Suppressor macrophage treated with lipopolysaccharide for 1 hour (primary cell): ENCODE data around the gene EVC.
"Not testable (repeated sequence)": the region's sequence is repeated elsewhere in the genome, so short reads cannot be mapped to it uniquely, and the experiment has no call there.

ENCODE experiments used
- DNase-seq, 3 donors: peaks; one replicate each; pipeline ENCODE4 v3.0.0-alpha.2; 2020 to 2022

EVC gene

DNA sequence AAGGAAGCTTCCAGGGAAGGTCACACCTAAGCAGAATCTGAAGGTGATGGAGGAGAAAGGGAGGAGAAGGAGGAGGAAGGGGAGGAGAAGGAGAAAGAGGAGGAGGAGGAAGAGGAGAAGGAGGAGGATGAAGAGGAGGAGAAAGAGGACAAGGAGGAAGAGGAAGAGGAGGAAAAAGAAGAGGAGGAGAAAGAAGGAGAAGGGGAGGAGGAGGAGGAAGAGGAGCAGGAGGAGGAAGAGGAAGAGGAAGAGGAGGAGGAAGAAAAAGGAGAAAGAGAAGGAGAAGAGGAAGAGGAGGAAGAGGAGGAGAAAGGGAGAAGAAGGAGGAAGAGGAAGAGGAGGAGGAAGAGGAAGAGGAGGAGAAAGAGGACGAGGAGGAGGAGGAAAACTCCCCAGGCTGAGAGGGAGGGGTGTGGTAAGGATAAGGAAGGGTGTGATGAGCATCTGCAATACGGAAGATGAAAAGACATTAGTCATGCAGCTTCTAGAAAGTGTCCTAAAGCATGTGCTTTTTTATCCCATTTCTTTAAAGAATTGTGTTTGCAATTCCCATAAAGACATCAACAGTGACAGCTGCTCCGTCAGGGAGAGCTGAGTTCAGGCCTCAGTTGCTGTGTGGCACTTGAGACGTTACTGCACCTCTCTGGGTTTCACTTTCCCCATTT, 140.8 kb downstream of the EVC start:
- DNase-seq, result no peak

DNA sequence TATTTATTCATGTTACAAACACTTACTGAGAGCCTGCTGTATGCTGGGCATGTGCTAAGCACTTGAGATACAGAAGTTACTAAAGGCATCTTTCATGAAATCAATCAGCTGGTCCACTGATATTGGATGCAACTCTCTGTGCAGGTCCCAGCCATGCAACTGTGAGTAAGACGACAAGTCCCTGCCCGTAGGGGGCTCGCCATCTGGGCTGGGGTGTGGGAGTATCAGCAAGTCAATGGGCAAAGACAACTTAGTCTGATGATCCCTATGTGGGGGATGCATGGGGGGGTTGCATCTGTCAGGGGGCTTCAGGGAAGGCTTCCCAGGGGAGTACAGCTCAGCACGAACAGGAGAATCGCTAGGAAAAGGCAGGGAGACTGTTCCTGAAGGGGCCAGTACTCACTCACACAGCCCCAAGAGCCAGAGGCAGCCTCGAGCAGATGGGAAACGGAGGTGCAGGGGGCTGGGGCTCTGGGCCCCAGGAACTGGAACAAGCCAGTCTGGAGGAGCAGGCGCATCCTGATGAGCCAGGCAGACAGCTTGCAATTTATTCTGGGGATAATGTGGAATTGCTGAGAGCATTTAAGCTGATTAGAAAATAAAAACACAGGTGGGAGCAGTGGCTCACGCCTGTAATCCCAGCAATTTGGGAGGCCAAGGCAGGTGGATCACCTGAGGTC, 141.7 kb downstream of the EVC start:
- DNase-seq, result no peak

DNA sequence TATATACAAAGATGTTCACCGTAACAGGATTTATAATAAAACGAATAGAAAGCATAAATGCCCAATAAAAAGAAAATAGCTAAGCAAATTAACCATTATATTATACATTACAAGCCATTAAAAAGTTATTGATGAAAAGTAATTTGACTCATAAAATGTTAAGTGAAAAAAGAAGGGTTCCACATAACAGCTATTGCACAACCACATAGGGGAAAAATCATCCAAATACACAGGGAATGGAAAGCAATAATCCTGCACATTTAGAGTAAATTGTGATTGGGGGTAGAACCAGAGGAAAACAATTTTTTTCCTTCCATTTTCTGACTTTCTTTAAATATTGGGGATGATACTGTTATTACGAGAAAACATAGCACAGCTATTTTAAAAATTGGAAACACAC, 143.9 kb downstream of the EVC start:
- no peak for DNase-seq

DNA sequence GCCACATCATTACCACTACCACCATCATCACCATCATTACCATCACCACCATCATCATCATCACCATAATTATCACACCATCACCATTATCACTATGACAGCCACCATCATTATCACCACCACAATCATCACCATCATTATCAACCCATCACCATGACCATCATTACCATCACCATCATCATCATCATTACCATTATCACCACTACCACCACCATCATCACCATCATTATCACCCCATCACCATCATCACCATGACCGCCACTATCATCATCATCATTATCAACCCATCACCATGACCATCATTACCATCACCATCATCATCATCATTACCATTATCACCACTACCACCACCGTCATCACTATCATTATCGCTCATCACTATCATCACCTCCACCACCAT, 145.4 kb downstream of the EVC start:
- DNase-seq, result not testable (repeated sequence)

DNA sequence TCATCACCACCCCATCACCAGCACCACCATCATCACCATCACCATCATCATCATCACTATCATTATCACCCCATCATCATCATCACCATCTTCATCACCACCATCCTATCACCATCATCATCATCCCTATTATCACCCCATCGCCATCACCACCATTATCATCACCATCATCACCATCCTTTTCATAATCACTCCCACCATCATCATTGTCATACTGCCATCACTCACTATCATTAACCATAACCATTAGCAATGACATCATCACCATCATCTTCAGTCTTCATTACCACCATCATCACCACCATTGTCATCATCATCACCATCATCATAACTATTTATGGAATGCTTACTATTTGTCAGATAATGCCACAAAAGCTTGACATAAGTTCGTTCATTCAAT, 146.2 kb downstream of the EVC start:
- no peak for DNase-seq

DNA sequence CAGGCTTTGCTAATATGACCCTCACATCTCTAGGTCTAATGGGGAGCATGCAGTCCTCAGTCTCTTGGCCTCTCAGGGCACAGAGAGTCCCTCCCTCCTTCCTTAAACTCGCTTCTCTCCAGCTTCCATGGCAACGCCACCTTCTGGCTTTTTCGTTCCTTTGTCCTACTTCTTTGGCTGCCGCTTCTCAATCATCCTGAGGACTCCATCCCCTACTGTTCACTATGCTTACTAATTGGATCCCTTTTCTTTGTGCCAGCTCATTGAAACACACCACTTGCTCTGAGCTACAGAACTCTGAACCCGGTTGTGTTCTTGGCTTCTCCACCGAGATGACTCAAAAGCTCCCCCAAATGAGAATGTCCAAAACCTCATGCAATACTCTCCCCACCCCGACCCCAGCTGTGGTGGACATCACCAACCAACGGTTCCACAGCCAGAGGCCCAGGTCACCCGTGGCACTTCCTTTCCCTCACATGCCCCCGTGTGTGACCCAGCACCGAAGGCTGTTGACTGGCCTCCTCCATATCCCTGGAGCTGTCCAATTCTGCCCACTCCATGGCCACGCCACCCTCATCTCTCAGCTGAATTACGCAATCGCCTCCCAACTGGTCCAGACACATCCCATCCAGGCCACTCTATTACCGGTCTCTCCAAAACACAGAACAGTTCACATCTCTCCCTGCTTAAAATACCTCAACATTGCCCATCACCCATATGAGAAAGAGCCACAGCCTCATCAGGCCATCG, 147.2 kb downstream of the EVC start:
- DNase-seq, result no peak

DNA sequence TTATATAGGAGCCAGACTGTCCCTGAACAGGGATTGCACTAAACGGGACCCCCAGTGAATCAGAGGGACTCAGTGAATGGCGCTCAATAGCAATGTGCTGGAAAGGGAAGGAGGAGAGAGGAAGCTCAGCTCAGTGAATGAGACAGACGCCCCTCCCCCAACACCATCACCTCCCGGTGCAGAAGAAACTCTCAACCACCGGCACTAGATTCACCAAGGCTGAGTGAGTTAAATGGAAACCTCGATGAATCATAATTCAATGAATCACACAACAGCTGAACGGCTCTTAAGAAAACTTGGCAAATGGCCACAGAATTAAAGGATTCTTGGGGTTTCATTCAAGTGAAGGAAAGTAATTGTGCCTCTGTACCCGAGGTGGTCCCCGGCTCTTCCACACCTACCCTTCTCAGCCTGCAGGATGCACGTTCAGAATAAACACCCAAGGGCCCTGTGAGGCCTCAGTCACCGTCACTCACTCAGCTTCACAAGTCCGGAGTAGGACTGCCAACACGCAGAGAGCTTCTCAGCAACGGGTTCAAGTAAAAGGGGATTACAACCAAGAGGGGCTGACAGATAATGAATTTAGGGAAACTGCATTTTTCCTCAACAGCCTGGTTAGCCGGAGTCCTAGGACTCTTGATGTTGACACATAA, 152.6 kb downstream of the EVC start:
- peak; percentile 21 to 47 (median 39) for DNase-seq
